ENCODE results near the gene ERCC6L2.

Gene ERCC6L2

DNA sequence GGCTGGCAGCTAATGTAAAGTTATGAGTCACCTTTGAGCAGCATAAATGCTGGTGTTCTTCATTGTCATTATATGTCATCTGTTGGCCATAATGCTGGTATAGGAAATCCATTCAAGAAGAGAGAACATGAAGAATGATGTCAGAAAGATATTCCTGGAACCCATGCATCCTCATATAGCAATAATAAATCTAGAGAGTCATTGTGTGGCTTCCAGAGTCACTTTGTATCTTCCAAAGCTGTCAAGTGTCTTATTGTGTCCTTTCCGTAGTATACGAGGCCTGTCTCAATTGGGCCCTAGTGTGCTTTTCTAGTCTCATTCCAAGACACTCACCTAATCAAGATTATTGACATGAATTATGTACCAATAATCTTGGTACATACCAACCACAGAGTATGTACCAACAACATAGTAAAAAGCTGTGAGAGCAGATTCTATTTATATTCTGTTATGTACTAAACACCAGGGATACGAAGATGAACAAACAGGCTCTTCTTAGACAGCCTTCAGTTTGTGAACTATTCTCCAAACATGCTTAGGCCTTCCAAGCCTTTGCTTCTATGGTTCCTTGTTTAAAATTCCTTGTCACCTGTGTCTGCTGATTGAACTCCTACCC, 110.1 kb downstream of the ERCC6L2 start:
- no peak overlapping the region for H3K4me3 ChIP-seq (ENCODE audit: low read length)
- no peak overlapping the region for H3K9ac ChIP-seq (ENCODE audit: low read depth, low read length)
- no peaks in the 10 kb centered on the region for H3K27me3 ChIP-seq (ENCODE audit: insufficient read depth, low read length)
- H3K36me3 ChIP-seq (ENCODE audit: insufficient read depth, low read depth, low read length), result peaks cover 27% of the 10 kb centered on the region
- H3K27ac ChIP-seq (ENCODE audit: low read length), result no peak overlapping the region
- peaks cover 15% of the 10 kb centered on the region for H3K9me3 ChIP-seq (ENCODE audit: insufficient read depth, low read depth, low read length)
- H3K4me1 ChIP-seq (ENCODE audit: insufficient read depth, low read length), result no peaks in the 10 kb centered on the region

DNA sequence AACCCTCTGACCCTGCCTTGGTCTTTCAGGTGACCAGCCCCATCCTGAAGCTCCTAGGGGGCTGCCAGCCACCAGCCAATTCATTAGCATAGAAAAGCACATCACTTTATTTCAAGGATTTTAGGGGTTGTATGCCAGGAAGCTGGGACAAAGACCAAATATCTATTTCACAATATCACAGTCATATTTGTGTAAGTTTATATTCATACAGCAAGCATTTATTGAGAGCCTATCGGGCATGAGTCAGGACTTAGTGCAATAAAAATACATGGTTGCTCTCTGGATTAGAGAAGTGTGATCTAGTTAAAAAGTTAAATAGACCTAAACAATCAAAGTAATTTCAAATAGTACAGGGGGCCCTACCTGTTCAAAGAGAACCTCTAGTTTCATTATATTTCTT, 113.8 kb downstream of the ERCC6L2 start:
- peaks cover 15% of the 10 kb centered on the region for H3K9me3 ChIP-seq (ENCODE audit: insufficient read depth, low read depth, low read length)
- H3K27ac ChIP-seq (ENCODE audit: low read length), result no peak overlapping the region
- H3K4me1 ChIP-seq (ENCODE audit: insufficient read depth, low read length), result no peaks in the 10 kb centered on the region
- no peak overlapping the region for H3K9ac ChIP-seq (ENCODE audit: low read depth, low read length)
- H3K4me3 ChIP-seq (ENCODE audit: low read length), result no peak overlapping the region
- no peaks in the 10 kb centered on the region for H3K27me3 ChIP-seq (ENCODE audit: insufficient read depth, low read length)
- H3K36me3 ChIP-seq (ENCODE audit: insufficient read depth, low read depth, low read length), result peaks cover 25% of the 10 kb centered on the region

DNA sequence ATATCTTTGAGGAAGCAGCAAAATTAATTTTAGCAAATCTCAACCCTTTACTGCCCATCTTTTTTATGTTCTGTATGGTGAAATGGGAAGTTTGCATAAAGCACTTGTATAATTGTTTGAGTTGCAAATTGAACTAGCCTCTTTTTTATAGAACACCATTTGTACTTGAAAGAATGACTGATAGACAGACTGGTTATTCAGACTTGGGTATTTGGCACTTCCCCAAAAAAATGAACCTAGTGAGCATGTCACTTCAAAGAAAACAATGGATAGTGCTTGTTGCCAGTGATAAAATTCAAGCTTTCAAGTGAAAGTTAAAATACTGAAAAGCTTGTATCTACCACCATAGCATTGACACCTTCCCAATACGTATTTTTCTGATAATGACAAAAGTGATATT, 115.8 kb downstream of the ERCC6L2 start:
- H3K27me3 ChIP-seq (ENCODE audit: insufficient read depth, low read length), result no peaks in the 10 kb centered on the region
- peaks cover 15% of the 10 kb centered on the region for H3K9me3 ChIP-seq (ENCODE audit: insufficient read depth, low read depth, low read length)
- H3K9ac ChIP-seq (ENCODE audit: low read depth, low read length), result no peak overlapping the region
- no peak overlapping the region for H3K27ac ChIP-seq (ENCODE audit: low read length)
- H3K36me3 ChIP-seq (ENCODE audit: insufficient read depth, low read depth, low read length), result peaks cover 9% of the 10 kb centered on the region; the same call in 1 of the 2 replicates
- no peaks in the 10 kb centered on the region for H3K4me1 ChIP-seq (ENCODE audit: insufficient read depth, low read length)
- no peak overlapping the region for H3K4me3 ChIP-seq (ENCODE audit: low read length)

DNA sequence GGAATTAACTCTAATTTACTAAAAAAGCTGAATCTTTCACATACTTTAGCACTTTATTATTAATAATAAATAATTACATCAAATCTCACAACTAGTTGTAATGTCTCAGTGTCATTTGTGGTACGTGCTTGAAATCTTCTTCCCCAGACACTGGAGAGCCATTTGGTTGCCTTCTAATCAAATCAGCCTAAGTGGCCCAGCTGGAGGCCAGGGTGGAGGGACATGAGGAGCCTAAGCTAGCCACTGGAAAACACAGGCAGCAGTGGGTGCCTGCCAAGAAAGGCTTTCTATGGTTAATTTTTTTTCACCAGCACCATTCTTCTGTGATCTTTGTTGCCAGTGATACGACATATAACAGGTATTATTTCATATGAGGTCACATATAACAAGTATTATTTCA, 117.0 kb downstream of the ERCC6L2 start:
- no peak overlapping the region for H3K27ac ChIP-seq (ENCODE audit: low read length)
- H3K4me3 ChIP-seq (ENCODE audit: low read length), result no peak overlapping the region
- peaks cover 6% of the 10 kb centered on the region for H3K9me3 ChIP-seq (ENCODE audit: insufficient read depth, low read depth, low read length)
- no peaks in the 10 kb centered on the region for H3K4me1 ChIP-seq (ENCODE audit: insufficient read depth, low read length)
- no peaks in the 10 kb centered on the region for H3K27me3 ChIP-seq (ENCODE audit: insufficient read depth, low read length)
- no peak overlapping the region for H3K9ac ChIP-seq (ENCODE audit: low read depth, low read length)
- H3K36me3 ChIP-seq (ENCODE audit: insufficient read depth, low read depth, low read length), result peaks cover 14% of the 10 kb centered on the region; the same call in 1 of the 2 replicates

DNA sequence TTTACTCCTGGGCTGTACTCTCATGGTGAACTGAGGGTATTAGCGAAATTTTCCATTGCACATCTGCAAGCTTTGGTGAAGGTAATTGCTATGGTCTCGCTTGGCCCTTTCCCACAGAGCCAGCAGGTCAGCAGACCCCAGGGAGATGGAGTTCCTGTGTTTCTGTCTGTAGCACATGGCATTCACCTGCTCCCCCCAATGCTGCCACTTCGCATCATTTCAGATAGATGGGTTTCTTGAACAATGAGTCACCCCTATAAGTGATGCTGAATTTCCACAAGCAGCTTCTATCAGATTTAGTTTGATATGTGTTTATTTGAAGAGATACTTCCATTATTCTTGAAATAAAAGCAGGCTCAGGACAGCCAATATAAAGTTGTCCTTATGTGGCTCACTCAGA, 117.8 kb downstream of the ERCC6L2 start:
- Histone ChIP-seq H3K27ac (ENCODE audit: low read length) (no peak overlapping the region), H3K27me3 (ENCODE audit: insufficient read depth, low read length) (no peaks in the 10 kb centered on the region), H3K9ac (ENCODE audit: low read depth, low read length) (no peak overlapping the region), H3K4me1 (ENCODE audit: insufficient read depth, low read length) (no peaks in the 10 kb centered on the region), H3K9me3 (ENCODE audit: insufficient read depth, low read depth, low read length) (no peaks in the 10 kb centered on the region), H3K36me3 (ENCODE audit: insufficient read depth, low read depth, low read length) (peaks cover 10% of the 10 kb centered on the region; the same call in 1 of the 2 replicates), H3K4me3 (ENCODE audit: low read length) (no peak overlapping the region)

DNA sequence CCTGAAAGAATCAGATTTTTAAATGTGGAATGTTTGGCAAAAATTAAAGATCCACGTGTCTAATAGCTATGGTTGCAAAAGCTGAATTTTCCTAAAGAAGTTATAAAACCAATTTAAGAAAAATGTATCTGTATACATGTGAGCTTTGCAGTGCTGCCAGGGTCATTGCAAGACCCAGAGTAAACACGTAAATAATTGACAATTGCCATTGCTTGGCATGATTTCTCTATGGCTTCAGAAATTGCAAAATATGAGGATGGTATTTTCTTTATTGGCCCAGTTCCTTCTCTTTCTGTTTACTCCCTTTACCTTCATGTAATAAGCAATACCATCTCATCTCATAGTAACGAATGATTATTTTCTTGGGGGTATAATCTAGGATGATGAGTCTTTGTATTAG, 123.9 kb downstream of the ERCC6L2 start:
- Histone ChIP-seq H3K4me3 (ENCODE audit: low read length) (no peak overlapping the region), H3K36me3 (ENCODE audit: insufficient read depth, low read depth, low read length) (peaks cover 13% of the 10 kb centered on the region), H3K9me3 (ENCODE audit: insufficient read depth, low read depth, low read length) (no peaks in the 10 kb centered on the region), H3K27me3 (ENCODE audit: insufficient read depth, low read length) (no peaks in the 10 kb centered on the region), H3K9ac (ENCODE audit: low read depth, low read length) (no peak overlapping the region), H3K4me1 (ENCODE audit: insufficient read depth, low read length) (no peaks in the 10 kb centered on the region), H3K27ac (ENCODE audit: low read length) (no peak overlapping the region)

DNA sequence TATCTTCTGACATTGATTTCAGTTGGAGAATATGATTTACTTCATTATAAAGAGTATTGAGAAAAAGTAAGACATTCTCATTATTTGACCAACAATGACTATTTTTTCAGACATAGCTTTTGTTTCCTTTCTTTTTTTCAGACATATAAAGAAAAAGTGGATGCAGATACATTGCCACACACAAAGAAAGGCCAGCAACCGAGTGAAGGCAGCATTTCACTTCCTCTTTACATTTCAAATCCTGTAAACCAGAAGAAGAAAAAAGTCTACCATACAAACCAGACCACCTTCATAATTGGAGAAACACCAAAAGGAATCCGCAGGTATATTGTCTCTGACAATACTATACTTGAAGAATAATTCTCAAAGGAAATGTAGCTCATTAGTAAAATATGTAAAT, 128.9 kb downstream of the ERCC6L2 start:
- H3K4me1 ChIP-seq (ENCODE audit: insufficient read depth, low read length), result no peaks in the 10 kb centered on the region
- no peaks in the 10 kb centered on the region for H3K9me3 ChIP-seq (ENCODE audit: insufficient read depth, low read depth, low read length)
- no peak overlapping the region for H3K27ac ChIP-seq (ENCODE audit: low read length)
- H3K36me3 ChIP-seq (ENCODE audit: insufficient read depth, low read depth, low read length), result peaks cover 29% of the 10 kb centered on the region
- no peaks in the 10 kb centered on the region for H3K27me3 ChIP-seq (ENCODE audit: insufficient read depth, low read length)
- H3K4me3 ChIP-seq (ENCODE audit: low read length), result no peak overlapping the region
- no peak overlapping the region for H3K9ac ChIP-seq (ENCODE audit: low read depth, low read length)

DNA sequence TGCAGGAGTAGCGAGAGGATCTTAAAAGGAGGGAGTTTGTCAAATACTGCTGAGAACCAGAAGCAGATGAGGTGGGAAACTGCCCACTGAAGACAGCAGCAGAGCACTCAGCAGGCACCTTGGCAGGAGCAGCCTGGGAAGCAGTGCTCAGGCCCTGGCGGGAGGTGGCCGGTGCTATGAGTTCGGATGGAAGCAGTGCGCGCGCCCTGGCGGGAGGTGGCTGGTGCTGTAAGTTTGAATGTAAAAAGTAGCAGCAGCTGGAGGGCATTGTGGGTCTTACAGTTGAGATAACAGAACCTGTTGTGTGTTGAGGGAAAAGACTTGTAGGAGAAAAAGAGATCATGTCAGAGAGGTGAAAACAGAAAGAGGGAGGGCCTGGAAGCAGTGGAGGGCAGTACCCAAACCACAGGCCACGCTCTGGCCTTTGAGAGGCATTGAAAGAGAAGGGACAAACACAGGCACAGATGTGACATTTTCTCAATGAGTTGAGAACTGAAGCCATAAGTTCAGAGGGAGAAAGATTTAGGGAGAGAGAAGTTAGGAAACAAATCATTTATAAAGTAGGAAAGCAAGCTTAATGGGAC, 130.9 kb downstream of the ERCC6L2 start:
- no peaks in the 10 kb centered on the region for H3K4me1 ChIP-seq (ENCODE audit: insufficient read depth, low read length)
- H3K36me3 ChIP-seq (ENCODE audit: insufficient read depth, low read depth, low read length), result peaks cover 45% of the 10 kb centered on the region
- H3K9me3 ChIP-seq (ENCODE audit: insufficient read depth, low read depth, low read length), result no peaks in the 10 kb centered on the region
- no peak overlapping the region for H3K4me3 ChIP-seq (ENCODE audit: low read length)
- no peak overlapping the region for H3K27ac ChIP-seq (ENCODE audit: low read length)
- H3K9ac ChIP-seq (ENCODE audit: low read depth, low read length), result no peak overlapping the region
- H3K27me3 ChIP-seq (ENCODE audit: insufficient read depth, low read length), result no peaks in the 10 kb centered on the region

DNA sequence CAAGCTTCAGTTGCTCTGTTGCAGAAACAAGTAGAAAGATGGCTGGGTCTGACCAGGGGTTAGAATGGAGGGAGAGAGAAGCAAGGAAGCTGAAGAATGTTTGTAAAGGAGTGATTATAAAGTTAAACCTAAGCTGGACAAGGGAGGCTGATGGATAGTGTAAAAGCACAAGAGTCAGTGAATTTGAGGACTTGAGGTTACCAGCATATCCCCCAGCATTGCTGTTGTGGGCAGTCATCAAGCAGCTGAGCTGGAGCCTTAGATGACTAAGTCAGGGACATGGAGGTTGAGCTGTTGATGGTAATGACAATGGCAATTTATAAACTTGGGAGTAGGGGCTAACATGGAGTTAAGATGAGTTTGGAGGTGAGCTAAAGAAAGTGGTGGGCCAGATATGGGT, 131.5 kb downstream of the ERCC6L2 start:
- Histone ChIP-seq H3K27ac (ENCODE audit: low read length) (no peak overlapping the region), H3K9me3 (ENCODE audit: insufficient read depth, low read depth, low read length) (no peaks in the 10 kb centered on the region), H3K4me3 (ENCODE audit: low read length) (no peak overlapping the region), H3K4me1 (ENCODE audit: insufficient read depth, low read length) (no peaks in the 10 kb centered on the region), H3K9ac (ENCODE audit: low read depth, low read length) (no peak overlapping the region), H3K27me3 (ENCODE audit: insufficient read depth, low read length) (no peaks in the 10 kb centered on the region), H3K36me3 (ENCODE audit: insufficient read depth, low read depth, low read length) (peaks cover 50% of the 10 kb centered on the region)

DNA sequence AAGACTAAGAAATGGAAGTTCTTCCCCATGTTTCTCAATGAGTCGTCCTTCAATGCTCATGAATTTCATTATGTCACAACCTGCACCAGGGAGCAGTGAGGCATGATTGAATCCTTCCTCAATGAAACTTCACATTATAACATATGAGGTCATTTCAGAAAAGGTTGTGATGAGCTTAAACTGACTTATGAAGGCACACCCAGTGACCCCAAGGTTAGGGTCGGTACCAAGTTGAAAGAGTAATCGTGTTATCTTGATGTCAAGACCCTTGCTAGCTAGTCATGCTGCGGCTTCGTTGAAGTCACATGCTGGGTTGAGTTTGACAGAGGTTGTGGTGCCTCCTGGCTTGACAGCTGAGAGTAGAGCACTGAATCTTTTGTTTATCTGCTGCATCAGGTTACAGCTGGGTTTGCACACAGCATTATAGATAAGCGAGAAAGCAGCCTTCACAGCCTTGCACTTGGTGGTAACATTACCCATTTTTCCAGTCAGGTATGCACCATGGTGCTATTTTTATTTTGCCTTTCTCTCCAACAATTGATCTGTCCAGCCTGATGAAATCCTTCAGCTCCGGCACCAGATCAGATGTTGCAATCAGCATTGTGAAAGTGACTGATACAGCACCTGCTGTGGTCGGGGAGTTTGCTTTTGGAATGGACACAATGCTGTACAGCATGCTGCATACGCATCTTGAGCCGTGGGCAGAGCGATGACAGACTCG, 133.2 kb downstream of the ERCC6L2 start:
- Histone ChIP-seq H3K27ac (ENCODE audit: low read length) (no peak overlapping the region), H3K9ac (ENCODE audit: low read depth, low read length) (no peak overlapping the region), H3K4me3 (ENCODE audit: low read length) (no peak overlapping the region)

DNA sequence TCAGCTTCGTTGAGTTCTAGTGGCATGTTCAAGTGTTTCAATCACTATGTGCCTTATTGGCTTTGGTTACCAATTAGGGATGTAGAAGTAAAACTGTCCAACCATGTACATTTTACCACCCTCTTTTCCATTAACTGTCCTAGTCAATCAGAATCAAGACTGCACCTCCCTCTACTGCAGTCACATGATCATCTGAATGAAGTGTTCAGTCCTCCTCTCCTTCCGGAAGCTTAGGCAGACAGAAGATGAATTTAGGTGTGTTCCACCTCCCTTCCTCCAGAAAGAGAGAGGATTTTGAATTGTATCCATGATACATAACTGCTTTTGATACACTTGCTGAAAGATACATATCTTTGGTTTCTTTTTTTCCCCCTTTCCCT, 133.7 kb downstream of the ERCC6L2 start:
- Histone ChIP-seq H3K9ac (ENCODE audit: low read depth, low read length) (no peak overlapping the region), H3K4me1 (ENCODE audit: insufficient read depth, low read length) (no peaks in the 10 kb centered on the region), H3K9me3 (ENCODE audit: insufficient read depth, low read depth, low read length) (no peaks in the 10 kb centered on the region), H3K27me3 (ENCODE audit: insufficient read depth, low read length) (no peaks in the 10 kb centered on the region), H3K27ac (ENCODE audit: low read length) (no peak overlapping the region), H3K4me3 (ENCODE audit: low read length) (no peak overlapping the region), H3K36me3 (ENCODE audit: insufficient read depth, low read depth, low read length) (peaks cover 63% of the 10 kb centered on the region)

More for the DNA sequence above, 133.2 kb downstream of the ERCC6L2 start:
- H3K36me3 ChIP-seq (ENCODE audit: insufficient read depth, low read depth, low read length), result peaks cover 65% of the 10 kb centered on the region
- no peaks in the 10 kb centered on the region for H3K9me3 ChIP-seq (ENCODE audit: insufficient read depth, low read depth, low read length)
- no peaks in the 10 kb centered on the region for H3K27me3 ChIP-seq (ENCODE audit: insufficient read depth, low read length)
- H3K4me1 ChIP-seq (ENCODE audit: insufficient read depth, low read length), result no peaks in the 10 kb centered on the region
